Upper lobe of left lung (tissue), 4 donors: ENCODE results near the gene TRAT1.

Source experiments
- CTCF ChIP-seq, 6 experiments: fragments of 450-650 bp in 4 of 6; fragments of 200-600 bp in 2 of 6; sonication (generic) in 2 of 6; IDR thresholded peaks; one replicate each; pipeline ENCODE4 v1.5.1; 2016 to 2019; ENCODE audit warnings: antibody characterized with exemption in 6 of 6
- EP300 ChIP-seq, 4 donors: sonication (generic); formaldehyde crosslinking; IDR thresholded peaks; one replicate each; pipeline ENCODE4 v1.5.1; 2017; ENCODE audit warnings: antibody characterized with exemption in 4 of 4, control low read depth in 2 of 4

DNA sequence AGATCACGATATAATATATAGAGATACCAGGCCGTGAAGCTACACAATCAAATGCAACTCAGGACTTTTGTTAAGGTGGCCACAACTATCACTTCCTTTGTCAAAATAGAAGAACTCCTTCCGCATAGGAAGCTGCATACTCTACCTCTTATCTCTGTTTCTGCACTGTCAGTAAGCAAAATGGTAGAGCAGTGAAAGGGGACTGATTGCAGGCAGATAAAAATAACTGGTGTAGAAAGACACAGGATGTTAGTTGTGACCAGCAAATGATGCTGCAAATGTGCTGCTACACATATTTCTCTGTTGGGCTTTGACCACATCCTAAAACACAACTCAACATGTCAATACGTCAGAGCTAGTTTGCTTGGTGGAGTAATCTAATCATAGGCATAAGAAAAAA lies 16.3 kb upstream of the TRAT1 start:
- no peak for TF ChIP-seq CTCF (IDR thresholded peaks at IDR 0.05)
- peak in 1 of 4 donors; percentile 17 for TF ChIP-seq EP300 (IDR thresholded peaks at IDR 0.05)
